ENCODE data around the gene SUPT4H1.
"Not testable (repeated sequence)": the region's sequence is repeated elsewhere in the genome, so short reads cannot be mapped to it uniquely, and the experiment has no call there.

SUPT4H1 gene

GRCh38 chr17:58351831-58352595, at the start of gene SUPT4H1:
Gene SUPT4H1 (minus strand): TSS chr17:58352201. CDS start chr17:58352135, 66 bp downstream.
- H3K27me3 Mint-ChIP-seq: peaks cover 1% of the 10 kb centered on the region
- H3K4me1 Mint-ChIP-seq (ENCODE audit: low read depth): peaks cover 57% of the 10 kb centered on the region
- peak within 1 kb of the TSS; percentile 100 for H3K4me3 Mint-ChIP-seq
- H3K9me3 Mint-ChIP-seq: no peaks in the 10 kb centered on the region
- peak within 1 kb of the TSS; percentile 100 for H3K27ac Mint-ChIP-seq
- intact Hi-C loops (cut with micrococcal nuclease): loop anchor here (1.0 to 10.0 kb wide), 4 partner anchors 8 to 73 kb away; partner anchors contain the start of gene RNF43
- peaks cover 59% of the 10 kb centered on the region for H3K36me3 Mint-ChIP-seq (ENCODE audit: low read depth)

GRCh38 chr17:58401287-58401686, 49.3 kb upstream of the SUPT4H1 start:
- H3K36me3 Mint-ChIP-seq (ENCODE audit: low read depth): no peaks in the 10 kb centered on the region
- H3K27ac Mint-ChIP-seq: no peak overlapping the region
- intact Hi-C loops (cut with micrococcal nuclease): no loop called here

GRCh38 chr17:58400826-58401225, 48.8 kb upstream of the SUPT4H1 start:
- no peaks in the 10 kb centered on the region for H3K36me3 Mint-ChIP-seq (ENCODE audit: low read depth)
- no peaks in the 10 kb centered on the region for H3K9me3 Mint-ChIP-seq
- peaks cover 31% of the 10 kb centered on the region for H3K27me3 Mint-ChIP-seq
- no peak overlapping the region for H3K4me3 Mint-ChIP-seq
- intact Hi-C loops (cut with micrococcal nuclease): no loop called here
- H3K27ac Mint-ChIP-seq: no peak overlapping the region
- H3K4me1 Mint-ChIP-seq (ENCODE audit: low read depth): no peaks in the 10 kb centered on the region

More at GRCh38 chr17:58401287-58401686, 49.3 kb upstream of the SUPT4H1 start:
- Mint-ChIP-seq H3K4me1 (ENCODE audit: low read depth) (no peaks in the 10 kb centered on the region), H3K27me3 (peaks cover 27% of the 10 kb centered on the region), H3K9me3 (no peaks in the 10 kb centered on the region), H3K4me3 (no peak overlapping the region)

- no peaks in the 10 kb centered on the region for H3K9me3 Mint-ChIP-seq
- no peaks in the 10 kb centered on the region for H3K36me3 Mint-ChIP-seq (ENCODE audit: low read depth)
- H3K27ac Mint-ChIP-seq: no peak overlapping the region
- no peaks in the 10 kb centered on the region for H3K4me1 Mint-ChIP-seq (ENCODE audit: low read depth)
- intact Hi-C loops (cut with micrococcal nuclease): no loop called here
- peaks cover 27% of the 10 kb centered on the region for H3K27me3 Mint-ChIP-seq
- H3K4me3 Mint-ChIP-seq: no peak overlapping the region
These were observed 48.0 kb upstream of the SUPT4H1 start for GRCh38 chr17:58399974-58400373.

GRCh38 chr17:58398574-58399266, 46.7 kb upstream of the SUPT4H1 start:
- Mint-ChIP-seq H3K36me3 (ENCODE audit: low read depth) (no peaks in the 10 kb centered on the region), H3K27ac (no peak overlapping the region), H3K9me3 (no peaks in the 10 kb centered on the region), H3K4me1 (ENCODE audit: low read depth) (no peaks in the 10 kb centered on the region), H3K27me3 (peaks cover 31% of the 10 kb centered on the region), H3K4me3 (no peak overlapping the region)
- intact Hi-C loops (cut with micrococcal nuclease): no loop called here

GRCh38 chr17:58397421-58397820, 45.4 kb upstream of the SUPT4H1 start:
- H3K9me3 Mint-ChIP-seq; H3K27ac Mint-ChIP-seq; H3K4me3 Mint-ChIP-seq; intact Hi-C loops (cut with micrococcal nuclease); H3K36me3 Mint-ChIP-seq (ENCODE audit: low read depth); H3K4me1 Mint-ChIP-seq (ENCODE audit: low read depth): not testable (repeated sequence)
- H3K27me3 Mint-ChIP-seq: peaks cover 28% of the 10 kb centered on the region

- Mint-ChIP-seq H3K27me3 (peaks cover 30% of the 10 kb centered on the region), H3K9me3 (no peaks in the 10 kb centered on the region), H3K36me3 (ENCODE audit: low read depth) (no peaks in the 10 kb centered on the region), H3K4me3 (no peak overlapping the region), H3K4me1 (ENCODE audit: low read depth) (no peaks in the 10 kb centered on the region), H3K27ac (no peak overlapping the region)
- intact Hi-C loops (cut with micrococcal nuclease): no loop called here
These were observed 44.2 kb upstream of the SUPT4H1 start for GRCh38 chr17:58396173-58396572.

GRCh38 chr17:58394534-58395223, 42.7 kb upstream of the SUPT4H1 start:
- no peak overlapping the region for H3K4me3 Mint-ChIP-seq
- no peak overlapping the region for H3K27ac Mint-ChIP-seq
- intact Hi-C loops (cut with micrococcal nuclease): no loop called here

GRCh38 chr17:58391302-58391984, 39.4 kb upstream of the SUPT4H1 start:
- H3K27ac Mint-ChIP-seq: no peak overlapping the region

More at GRCh38 chr17:58394534-58395223, 42.7 kb upstream of the SUPT4H1 start:
- Mint-ChIP-seq H3K27me3 (peaks cover 38% of the 10 kb centered on the region), H3K4me1 (ENCODE audit: low read depth) (no peaks in the 10 kb centered on the region), H3K36me3 (ENCODE audit: low read depth) (no peaks in the 10 kb centered on the region), H3K9me3 (no peaks in the 10 kb centered on the region)

GRCh38 chr17:58390884-58391283, 38.9 kb upstream of the SUPT4H1 start:
- H3K27me3 Mint-ChIP-seq: peaks cover 29% of the 10 kb centered on the region
- peaks cover 6% of the 10 kb centered on the region for H3K4me1 Mint-ChIP-seq (ENCODE audit: low read depth)
- H3K27ac Mint-ChIP-seq: no peak overlapping the region
- H3K36me3 Mint-ChIP-seq (ENCODE audit: low read depth): no peaks in the 10 kb centered on the region
- intact Hi-C loops (cut with micrococcal nuclease): no loop called here
- H3K4me3 Mint-ChIP-seq: no peak overlapping the region
- no peaks in the 10 kb centered on the region for H3K9me3 Mint-ChIP-seq

More at GRCh38 chr17:58391302-58391984, 39.4 kb upstream of the SUPT4H1 start:
- H3K4me1 Mint-ChIP-seq (ENCODE audit: low read depth): peaks cover 6% of the 10 kb centered on the region
- intact Hi-C loops (cut with micrococcal nuclease): no loop called here
- H3K27me3 Mint-ChIP-seq: peaks cover 32% of the 10 kb centered on the region
- H3K4me3 Mint-ChIP-seq: no peak overlapping the region
- H3K36me3 Mint-ChIP-seq (ENCODE audit: low read depth): no peaks in the 10 kb centered on the region
- no peaks in the 10 kb centered on the region for H3K9me3 Mint-ChIP-seq

- peaks cover 22% of the 10 kb centered on the region for H3K27me3 Mint-ChIP-seq
- no peaks in the 10 kb centered on the region for H3K36me3 Mint-ChIP-seq (ENCODE audit: low read depth)
- H3K4me1 Mint-ChIP-seq (ENCODE audit: low read depth): peaks cover 23% of the 10 kb centered on the region
- H3K4me3 Mint-ChIP-seq: no peak overlapping the region
- H3K27ac Mint-ChIP-seq: no peak overlapping the region
- no peaks in the 10 kb centered on the region for H3K9me3 Mint-ChIP-seq
- intact Hi-C loops (cut with micrococcal nuclease): no loop called here
These were observed 36.5 kb upstream of the SUPT4H1 start for GRCh38 chr17:58388302-58389190.

- no peak overlapping the region for H3K27ac Mint-ChIP-seq
- H3K4me1 Mint-ChIP-seq (ENCODE audit: low read depth): peaks cover 23% of the 10 kb centered on the region
- no peaks in the 10 kb centered on the region for H3K9me3 Mint-ChIP-seq
- intact Hi-C loops (cut with micrococcal nuclease): no loop called here
- peaks cover 22% of the 10 kb centered on the region for H3K27me3 Mint-ChIP-seq
- H3K4me3 Mint-ChIP-seq: no peak overlapping the region
- H3K36me3 Mint-ChIP-seq (ENCODE audit: low read depth): no peaks in the 10 kb centered on the region
These were observed 35.8 kb upstream of the SUPT4H1 start for GRCh38 chr17:58387834-58388233.

GRCh38 chr17:58386708-58387107, 34.7 kb upstream of the SUPT4H1 start:
- peaks cover 34% of the 10 kb centered on the region for H3K4me1 Mint-ChIP-seq (ENCODE audit: low read depth)
- no peaks in the 10 kb centered on the region for H3K9me3 Mint-ChIP-seq
- intact Hi-C loops (cut with micrococcal nuclease): no loop called here
- H3K4me3 Mint-ChIP-seq: no peak overlapping the region
- no peaks in the 10 kb centered on the region for H3K36me3 Mint-ChIP-seq (ENCODE audit: low read depth)
- peaks cover 21% of the 10 kb centered on the region for H3K27me3 Mint-ChIP-seq
- no peak overlapping the region for H3K27ac Mint-ChIP-seq
